Fibroblast of upper back skin (primary cell): ENCODE data around the gene SHISA6.

Experiments used
- DNase-seq: peaks from one replicate; pipeline ENCODE4 v3.0.0-alpha.2; 2013

SHISA6 gene

GRCh38 chr17:11240841-11241610 is at the start of gene SHISA6:
Gene SHISA6 (plus strand): TSS chr17:11241213.
- DNase-seq: no peak

- no peak for DNase-seq
These were observed 45.2 kb upstream of the SHISA6 start for GRCh38 chr17:11195801-11196200.

- no peak for DNase-seq
These were observed 36.0 kb upstream of the SHISA6 start for GRCh38 chr17:11204991-11205390.

GRCh38 chr17:11205659-11206058 is 35.4 kb upstream of the SHISA6 start:
- no peak for DNase-seq

GRCh38 chr17:11209906-11210305 is 31.1 kb upstream of the SHISA6 start:
- DNase-seq: no peak

- no peak for DNase-seq
These were observed 28.2 kb upstream of the SHISA6 start for GRCh38 chr17:11212792-11213191.

GRCh38 chr17:11216976-11217375 is 24.0 kb upstream of the SHISA6 start:
- no peak for DNase-seq

GRCh38 chr17:11221196-11221595 is 19.8 kb upstream of the SHISA6 start:
- no peak for DNase-seq

- no peak for DNase-seq
These were observed 19.3 kb upstream of the SHISA6 start for GRCh38 chr17:11221721-11222120.

GRCh38 chr17:11238705-11239104 is 2.3 kb upstream of the SHISA6 start:
- no peak for DNase-seq

GRCh38 chr17:11239379-11239970 is 1.5 kb upstream of the SHISA6 start:
- no peak for DNase-seq

- no peak for DNase-seq
These were observed 772 bp upstream of the SHISA6 start for GRCh38 chr17:11240041-11240840.

- DNase-seq: no peak
These were observed 706 bp downstream of the SHISA6 start for GRCh38 chr17:11241611-11242226.

- DNase-seq: no peak
These were observed 1.4 kb downstream of the SHISA6 start for GRCh38 chr17:11242411-11242810.

GRCh38 chr17:11244776-11245175 is 3.8 kb downstream of the SHISA6 start:
- DNase-seq: no peak

GRCh38 chr17:11245187-11245586 is 4.2 kb downstream of the SHISA6 start:
- no peak for DNase-seq

GRCh38 chr17:11245791-11246190 is 4.8 kb downstream of the SHISA6 start:
- DNase-seq: no peak

- no peak for DNase-seq
These were observed 9.1 kb downstream of the SHISA6 start for GRCh38 chr17:11250161-11250560.

GRCh38 chr17:11251561-11252107 is 10.6 kb downstream of the SHISA6 start:
- DNase-seq: no peak

GRCh38 chr17:11252146-11252545 is 11.1 kb downstream of the SHISA6 start:
- no peak for DNase-seq

GRCh38 chr17:11256877-11257276 is 15.9 kb downstream of the SHISA6 start:
- no peak for DNase-seq

- no peak for DNase-seq
These were observed 23.3 kb downstream of the SHISA6 start for GRCh38 chr17:11264183-11264871.
